Smooth muscle cell (in vitro differentiated cells): Measurements from ENCODE around the gene HIC2. TPM values are rescaled to one million over a fixed set of nuclear protein-coding genes. Genes with fewer than 3 reads are reported as not detected.

Experiments used
- DNase-seq: peaks from one replicate; lab custom pipeline; 2025; ENCODE audit not compliant: unreplicated experiment; lab: John Stamatoyannopoulos, UW
- H2AFZ ChIP-seq: fragments of 200-600 bp; sonication (generic); 2 replicates; pipeline ENCODE4 v1.6.0; 2016; ENCODE audit warnings: antibody characterized with exemption, low read depth, mild to moderate bottlenecking
- H3F3A ChIP-seq: fragments of 200-600 bp; sonication (generic); 2 replicates; pipeline ENCODE4 v1.6.0; 2017; ENCODE audit warnings: antibody characterized with exemption, low read depth
- H3K27ac ChIP-seq: fragments of 200-600 bp; sonication (generic); 2 replicates; pipeline ENCODE4 v1.5.1; 2016; ENCODE audit warnings: low read depth, mild to moderate bottlenecking
- H3K27me3 ChIP-seq: fragments of 200-600 bp; sonication (generic); 2 replicates; pipeline ENCODE4 v1.6.1; 2016; ENCODE audit warnings: low read depth, mild to moderate bottlenecking
- H3K36me3 ChIP-seq: fragments of 200-600 bp; sonication (generic); 2 replicates; pipeline ENCODE4 v1.5.1; 2016; ENCODE audit warnings: low read depth
- H3K4me1 ChIP-seq: fragments of 200-600 bp; sonication (generic); 2 replicates; pipeline ENCODE4 v1.5.1; 2016; ENCODE audit warnings: low read depth
- H3K4me2 ChIP-seq: fragments of 200-600 bp; sonication (generic); 2 replicates; pipeline ENCODE4 v1.6.0; 2016; ENCODE audit warnings: mild to moderate bottlenecking
- H3K4me3 ChIP-seq: fragments of 200-600 bp; sonication (generic); 2 replicates; pipeline ENCODE4 v1.5.1; 2016; ENCODE audit warnings: mild to moderate bottlenecking
- H3K79me2 ChIP-seq: fragments of 200-600 bp; sonication (generic); 2 replicates; pipeline ENCODE4 v1.6.0; 2016; ENCODE audit warnings: low read depth, mild to moderate bottlenecking
- H3K9ac ChIP-seq: fragments of 200-600 bp; sonication (generic); 2 replicates; pipeline ENCODE4 v1.6.0; 2016; ENCODE audit warnings: low read depth
- H3K9me3 ChIP-seq: fragments of 200-600 bp; sonication (generic); replicated peaks from 2 replicates; pipeline ENCODE4 v1.5.1; 2016; ENCODE audit warnings: low read depth
- H4K20me1 ChIP-seq: fragments of 200-600 bp; sonication (generic); 2 replicates; pipeline ENCODE4 v1.6.0; 2016; ENCODE audit warnings: low read depth
- WGBS: methylation state at CpG from one replicate; pipeline ENCODE4 v1.1.7; 2016; ENCODE audit warnings: low lambda C conversion rate; 5-methylcytosine and 5-hydroxymethylcytosine counted together
- polyA plus RNA-seq: library from polyadenylated mRNA; unstranded; fragments of >200 nt; fragmentation: Nextera tagmentation; extraction: Ambion mirVana; gene quantifications from 2 replicates; pipeline ENCODE4 v1.2.1, GENCODE V29; 2016
- total RNA-seq: library from RNA; depleted of rRNA; stranded (reverse); fragments of >200 nt; gene quantifications from 2 replicates; pipeline ENCODE4 v1.2.3, GENCODE V29; 2014
- TF ChIP-seq, protein P1 (sequence below): fragments of 200-600 bp; sonication (generic); IDR thresholded peaks from 2 replicates; pipeline ENCODE4 v1.5.1; 2017; ENCODE audit warnings: borderline replicate concordance, mild to moderate bottlenecking, antibody characterized with exemption; ENCODE audit not compliant: insufficient read depth, poor library complexity, severe bottlenecking

HIC2 gene
- total and polyA plus RNA-seq, 2 experiments from 2014 or later = 4.8 to 8.5 TPM

DNA sequence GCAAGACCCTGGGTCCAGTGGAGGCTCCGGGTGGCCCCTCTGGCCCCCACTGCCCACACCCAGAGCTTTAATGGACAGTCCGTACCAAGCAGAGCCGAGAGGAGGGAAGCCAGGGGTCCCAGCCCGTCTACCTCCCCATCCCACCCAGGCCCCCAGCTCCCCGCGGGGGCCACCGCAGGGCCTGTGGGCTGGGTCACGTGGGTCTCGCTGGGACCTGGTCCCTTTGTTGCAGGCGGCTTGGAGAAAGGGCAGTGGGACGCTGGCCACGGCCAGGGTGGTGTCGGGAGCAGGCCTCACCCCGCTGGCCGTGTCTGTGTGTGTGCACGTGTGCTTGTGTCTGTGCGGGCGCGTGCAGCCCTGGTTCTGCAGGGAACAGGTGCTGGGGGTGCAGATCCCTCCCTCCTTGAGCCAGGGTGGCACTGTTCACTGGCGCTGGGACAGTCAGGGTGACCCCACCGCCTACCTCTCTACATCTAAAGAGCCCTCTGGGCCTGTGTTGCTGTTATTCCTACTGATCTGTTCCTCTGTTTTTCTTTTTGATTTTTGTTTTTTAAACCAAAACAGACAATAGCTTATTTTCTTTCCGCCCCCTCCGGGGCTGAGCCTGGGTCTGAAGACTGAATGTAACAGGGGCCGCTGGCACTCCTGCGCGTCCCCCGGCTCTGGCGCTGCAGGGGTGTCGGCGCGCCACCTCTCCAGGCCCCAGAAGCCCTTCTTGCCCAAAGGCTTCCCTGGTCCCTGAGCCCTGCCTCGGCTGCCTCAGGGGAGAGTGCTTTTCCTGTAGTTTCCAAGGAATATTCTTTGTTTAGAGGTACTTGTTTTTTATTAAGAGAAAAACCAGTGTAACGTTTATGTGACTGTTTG lies 29.9 kb downstream of the HIC2 start:
- Histone ChIP-seq H2AFZ (no peak overlapping the region), H3K4me3 (no peak overlapping the region), H3K27me3 (no peaks in the 10 kb centered on the region), H3K9ac (no peak overlapping the region), H3K27ac (no peak overlapping the region), H3K4me1 (no peaks in the 10 kb centered on the region), H3K9me3 (no peaks in the 10 kb centered on the region), H4K20me1 (peaks cover 89% of the 10 kb centered on the region), H3K36me3 (no peaks in the 10 kb centered on the region), H3F3A (no peaks in the 10 kb centered on the region), H3K79me2 (peaks cover 5% of the 10 kb centered on the region), H3K4me2 (no peak overlapping the region)
- WGBS = 98% methylated on average over 30 of the region's 33 CpGs
- DNase-seq = no peak
- TF ChIP-seq, protein P1, sequence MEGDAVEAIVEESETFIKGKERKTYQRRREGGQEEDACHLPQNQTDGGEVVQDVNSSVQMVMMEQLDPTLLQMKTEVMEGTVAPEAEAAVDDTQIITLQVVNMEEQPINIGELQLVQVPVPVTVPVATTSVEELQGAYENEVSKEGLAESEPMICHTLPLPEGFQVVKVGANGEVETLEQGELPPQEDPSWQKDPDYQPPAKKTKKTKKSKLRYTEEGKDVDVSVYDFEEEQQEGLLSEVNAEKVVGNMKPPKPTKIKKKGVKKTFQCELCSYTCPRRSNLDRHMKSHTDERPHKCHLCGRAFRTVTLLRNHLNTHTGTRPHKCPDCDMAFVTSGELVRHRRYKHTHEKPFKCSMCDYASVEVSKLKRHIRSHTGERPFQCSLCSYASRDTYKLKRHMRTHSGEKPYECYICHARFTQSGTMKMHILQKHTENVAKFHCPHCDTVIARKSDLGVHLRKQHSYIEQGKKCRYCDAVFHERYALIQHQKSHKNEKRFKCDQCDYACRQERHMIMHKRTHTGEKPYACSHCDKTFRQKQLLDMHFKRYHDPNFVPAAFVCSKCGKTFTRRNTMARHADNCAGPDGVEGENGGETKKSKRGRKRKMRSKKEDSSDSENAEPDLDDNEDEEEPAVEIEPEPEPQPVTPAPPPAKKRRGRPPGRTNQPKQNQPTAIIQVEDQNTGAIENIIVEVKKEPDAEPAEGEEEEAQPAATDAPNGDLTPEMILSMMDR = no peak

DNA sequence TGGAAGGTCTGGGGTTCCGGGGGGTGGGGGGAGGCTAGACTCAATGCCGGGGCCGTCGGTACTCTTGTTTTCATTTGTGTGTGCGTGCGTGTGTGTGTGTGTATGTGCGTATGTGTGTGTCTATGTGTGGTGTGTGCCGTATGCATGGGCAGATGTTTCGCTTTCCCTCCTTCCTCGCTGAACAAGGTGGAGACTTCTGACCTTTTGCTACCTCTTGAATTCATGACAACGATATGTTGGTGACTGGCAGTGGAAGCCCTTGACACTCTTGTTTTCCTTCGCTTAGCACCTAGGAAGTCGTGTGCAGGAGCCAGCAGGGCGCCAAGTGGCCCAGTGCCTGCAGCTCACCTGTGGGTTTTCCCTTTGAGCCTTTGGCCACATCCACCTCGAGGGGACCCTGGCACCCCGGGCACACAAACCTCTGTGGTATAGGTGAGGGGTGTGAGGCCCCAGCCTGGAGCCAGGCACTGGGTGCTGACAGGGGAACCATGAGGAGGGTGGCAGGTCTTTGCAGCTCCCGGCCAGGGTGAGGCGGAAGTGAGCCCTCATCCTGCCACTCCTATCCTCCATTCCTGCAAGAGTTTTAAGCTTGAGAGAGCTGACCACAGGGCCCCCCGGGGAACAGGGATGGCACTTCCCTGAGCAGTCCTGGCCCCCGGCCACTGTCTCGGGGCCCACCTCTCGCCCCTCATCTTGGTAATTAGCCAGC lies 30.7 kb downstream of the HIC2 start:
- H3K4me3 ChIP-seq = no peak overlapping the region
- 94% methylated on average over 22 of the region's 22 CpGs for WGBS
- DNase-seq = no peak

DNA sequence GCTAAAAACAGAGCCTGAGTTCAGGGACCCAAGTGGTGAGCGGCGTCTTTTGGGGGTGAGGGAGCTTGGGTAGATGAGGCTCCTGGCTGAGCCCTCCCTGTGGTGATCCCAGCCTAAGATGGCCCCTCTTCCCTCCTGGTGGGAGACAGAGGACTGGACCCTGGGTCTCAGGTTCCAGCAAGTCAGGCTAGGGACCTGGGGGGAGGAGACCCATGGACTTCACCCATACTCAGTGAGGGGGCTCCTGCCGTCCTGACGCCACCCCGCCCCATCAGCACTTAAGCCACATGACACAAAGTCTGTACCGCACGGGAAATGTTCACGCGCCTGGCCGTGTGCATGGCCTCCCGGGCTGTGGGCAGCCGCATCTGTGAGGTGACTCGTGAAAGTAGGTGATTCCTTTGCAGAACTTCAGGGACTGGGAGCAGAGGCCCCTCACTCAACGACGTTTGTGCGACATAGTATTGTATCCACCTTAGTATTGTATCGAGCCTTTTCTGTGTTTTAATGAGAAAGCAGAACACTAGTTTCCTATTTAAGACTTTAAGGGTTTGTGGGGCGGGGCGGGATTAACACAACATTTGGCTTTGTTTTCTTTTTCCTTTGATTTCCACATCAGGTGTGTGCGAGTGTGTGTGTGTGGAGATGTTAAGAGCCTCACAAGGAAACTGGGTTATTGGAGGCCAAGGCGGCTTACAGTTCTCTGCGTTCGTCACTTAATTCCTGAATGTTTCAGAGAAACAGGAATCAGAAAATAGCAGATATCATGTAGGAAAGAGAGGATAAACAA lies 31.7 kb downstream of the HIC2 start:
- Histone ChIP-seq H3K9me3 (no peaks in the 10 kb centered on the region), H2AFZ (no peak overlapping the region), H3K27me3 (no peaks in the 10 kb centered on the region), H3K4me3 (no peak overlapping the region), H3K36me3 (no peaks in the 10 kb centered on the region), H3K4me2 (no peak overlapping the region), H4K20me1 (peaks cover 79% of the 10 kb centered on the region), H3K9ac (no peak overlapping the region), H3K27ac (no peak overlapping the region), H3F3A (no peaks in the 10 kb centered on the region), H3K79me2 (no peaks in the 10 kb centered on the region), H3K4me1 (no peaks in the 10 kb centered on the region)
- DNase-seq = no peak
- 90% methylated on average over 23 of the region's 23 CpGs for WGBS
- TF ChIP-seq, protein P1 = no peak

More for the DNA sequence above, 30.7 kb downstream of the HIC2 start:
- no peak overlapping the region for H3K9ac ChIP-seq
- H3K79me2 ChIP-seq = peaks cover 5% of the 10 kb centered on the region
- TF ChIP-seq, protein P1 = peak; percentile 21
- H3K4me1 ChIP-seq = no peaks in the 10 kb centered on the region
- no peaks in the 10 kb centered on the region for H3F3A ChIP-seq
- no peaks in the 10 kb centered on the region for H3K36me3 ChIP-seq
- H4K20me1 ChIP-seq = peaks cover 88% of the 10 kb centered on the region
- H3K4me2 ChIP-seq = no peak overlapping the region
- no peaks in the 10 kb centered on the region for H3K9me3 ChIP-seq
- no peak overlapping the region for H2AFZ ChIP-seq
- no peak overlapping the region for H3K27ac ChIP-seq
- no peaks in the 10 kb centered on the region for H3K27me3 ChIP-seq
